DMS79 treated with DMSO at 0.1 percent for 48 hours (cell line): ENCODE data around the gene POLR3B.
A peak's percentile ranks its signal among the peaks of the same experiment; 100 is the strongest.
"Not testable (repeated sequence)": the region's sequence is repeated elsewhere in the genome, so short reads cannot be mapped to it uniquely, and the experiment has no call there.

Experiments used
- DNase-seq: peaks from one replicate; lab custom pipeline; 2025; lab: John Stamatoyannopoulos, UW

POLR3B gene

DNA sequence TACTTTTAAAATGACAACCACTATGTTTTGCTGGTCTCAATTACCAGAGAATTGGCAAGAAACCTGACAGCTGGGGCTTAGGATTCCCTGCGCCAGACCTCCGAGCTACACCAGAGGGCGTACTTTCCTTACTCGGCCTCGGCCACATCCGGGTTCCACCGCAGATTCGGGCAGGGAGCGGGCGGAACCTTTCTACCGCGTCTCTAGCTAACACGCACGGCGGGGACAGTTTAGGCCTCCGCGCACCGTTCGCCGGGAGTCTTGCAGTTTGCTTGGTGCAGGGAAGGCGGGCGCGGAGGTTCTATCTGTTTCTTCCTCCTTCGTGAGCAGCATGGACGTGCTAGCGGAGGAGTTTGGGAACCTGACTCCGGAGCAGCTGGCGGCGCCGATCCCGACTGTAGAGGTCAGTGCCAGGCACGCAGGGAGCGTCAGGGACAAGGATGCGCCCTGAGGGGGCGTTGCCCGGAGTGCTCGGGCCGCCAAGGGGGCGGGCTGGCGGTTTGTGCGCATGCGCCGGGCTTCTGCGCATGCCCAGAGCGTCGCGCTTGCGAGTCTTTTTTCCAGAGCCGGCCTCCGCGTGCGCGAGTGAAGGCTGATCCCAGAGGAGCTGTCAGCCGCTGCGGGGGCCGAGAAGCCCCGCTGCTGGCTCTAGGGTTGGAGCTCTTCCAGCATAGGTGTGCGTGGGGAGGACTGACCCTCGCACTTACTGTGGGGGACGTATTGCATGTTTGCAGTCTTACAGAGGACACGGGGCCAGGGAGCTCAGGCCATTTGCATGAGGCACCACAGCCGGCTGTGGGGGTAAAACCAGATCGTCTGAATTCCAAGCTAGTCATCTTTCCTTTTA lies at the start of gene POLR3B:
Gene POLR3B, plus strand, starts transcription at position 200 of the 847 bp plus-strand sequence. Its CDS starts 132 bp downstream, at position 332.
- DNase-seq = peak; percentile 96

DNA sequence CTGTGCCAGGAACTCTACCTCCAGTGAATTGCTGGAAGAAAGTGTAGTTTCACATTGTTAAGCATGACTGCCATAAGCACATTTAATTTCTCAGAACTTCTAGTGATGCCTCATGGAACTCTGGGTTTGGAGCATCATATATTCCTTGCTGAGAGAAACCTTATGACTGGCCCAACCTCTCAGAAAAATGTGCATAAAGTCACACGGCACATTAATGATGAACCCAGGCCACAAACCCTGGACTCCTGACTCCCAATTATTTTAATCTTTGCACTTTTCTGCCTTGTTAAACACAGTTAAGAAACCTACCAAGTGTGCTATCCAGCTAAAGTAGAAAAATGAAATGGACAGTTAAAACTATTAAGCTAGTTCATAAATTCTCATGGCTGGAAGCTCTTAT lies 49.4 kb upstream of the POLR3B start:
- DNase-seq = no peak

DNA sequence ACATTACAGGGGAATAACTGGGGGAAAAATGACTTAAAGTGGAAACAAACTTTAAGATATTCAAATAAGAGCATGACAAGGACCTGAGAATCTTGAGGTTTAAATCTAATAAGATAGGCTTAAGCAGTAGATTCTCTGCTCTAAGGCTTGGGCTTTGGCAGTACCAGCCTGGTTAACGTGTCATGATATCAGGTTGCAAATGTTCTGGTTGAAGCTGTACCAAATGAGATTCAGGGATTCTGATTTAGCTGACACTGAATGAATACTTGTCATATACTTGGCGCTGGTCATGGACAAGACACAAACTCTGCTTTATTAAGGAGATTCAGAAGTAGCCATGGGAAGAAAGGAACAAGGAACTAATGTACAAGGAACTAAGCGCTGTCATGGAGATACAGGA lies 48.9 kb upstream of the POLR3B start:
- no peak for DNase-seq

DNA sequence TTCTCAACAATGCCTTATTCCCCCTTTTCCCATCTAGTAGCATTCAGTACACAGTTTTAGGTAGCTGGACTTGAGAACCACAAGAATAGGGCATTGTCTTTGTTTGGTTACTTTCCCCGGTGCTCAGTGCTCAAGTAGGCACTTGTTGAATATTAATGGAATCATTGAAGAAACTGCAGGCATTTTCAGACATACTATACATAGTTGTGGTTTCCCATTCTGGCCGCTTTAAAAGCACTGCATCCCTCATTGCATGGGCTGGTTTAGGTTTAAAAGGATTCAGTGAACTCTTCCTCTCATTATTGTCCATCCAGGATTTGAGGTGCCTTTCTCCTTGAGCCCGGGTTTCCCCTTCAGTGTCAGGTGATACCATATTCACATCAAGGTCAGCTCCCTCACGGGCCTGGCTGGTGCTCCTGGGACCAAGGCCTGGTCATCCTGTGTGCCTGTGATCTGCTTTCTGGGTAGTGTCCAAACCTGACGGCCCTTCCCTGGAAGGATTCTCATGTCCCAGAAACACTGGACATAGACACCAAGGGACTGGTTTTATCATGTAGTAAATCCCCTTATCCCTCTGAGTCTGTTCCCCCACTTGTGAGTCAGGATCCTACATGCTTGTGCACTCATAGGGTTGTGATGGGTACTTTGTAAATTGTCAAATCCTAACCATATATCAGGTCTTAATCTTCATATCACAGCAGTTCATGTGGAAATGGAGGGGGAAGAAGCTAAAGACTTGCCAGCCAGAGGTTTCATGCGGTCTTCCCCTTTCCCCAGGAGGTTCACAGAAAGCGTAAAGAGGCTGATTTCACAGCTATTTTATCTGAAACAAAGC lies 47.7 kb upstream of the POLR3B start:
- peak; percentile 66 for DNase-seq

DNA sequence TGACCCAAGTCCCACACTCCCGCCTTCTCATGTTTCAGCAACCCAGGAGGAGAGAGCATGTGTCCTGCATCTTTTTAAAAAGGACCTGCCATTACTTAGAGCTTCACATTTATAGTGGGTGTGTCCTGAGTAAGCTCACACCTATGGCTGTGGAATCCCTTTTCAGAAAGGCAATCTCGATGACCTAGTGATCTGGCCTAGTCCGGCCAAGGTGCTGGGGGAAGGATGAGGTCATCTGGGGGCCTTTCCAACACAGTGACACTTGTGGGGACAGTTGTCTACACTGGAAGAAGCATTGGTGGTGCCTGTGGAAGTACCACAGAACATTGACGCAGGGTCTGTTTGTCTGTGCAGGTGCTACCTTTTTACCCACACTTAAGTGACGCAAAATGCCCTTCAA lies 46.9 kb upstream of the POLR3B start:
- DNase-seq = no peak

DNA sequence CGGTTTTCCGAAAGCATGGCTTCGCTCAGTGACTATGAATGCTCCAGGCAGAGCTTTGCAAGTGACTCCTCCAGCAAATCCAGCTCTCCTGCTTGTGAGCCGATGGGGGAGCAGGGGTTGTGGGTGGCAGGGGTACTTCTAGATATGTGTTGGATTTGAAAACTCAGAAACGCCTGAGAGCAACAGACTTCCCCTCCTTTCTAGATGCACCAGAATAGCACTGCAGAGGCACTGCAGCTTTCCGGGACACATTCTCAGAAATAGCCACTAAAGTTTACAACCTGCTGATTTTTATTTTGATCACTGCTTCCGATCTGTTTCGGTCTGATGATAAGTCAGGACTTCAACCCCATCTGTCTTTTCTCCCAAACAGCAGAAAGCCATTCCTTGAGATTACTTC lies 46.4 kb upstream of the POLR3B start:
- no peak for DNase-seq

DNA sequence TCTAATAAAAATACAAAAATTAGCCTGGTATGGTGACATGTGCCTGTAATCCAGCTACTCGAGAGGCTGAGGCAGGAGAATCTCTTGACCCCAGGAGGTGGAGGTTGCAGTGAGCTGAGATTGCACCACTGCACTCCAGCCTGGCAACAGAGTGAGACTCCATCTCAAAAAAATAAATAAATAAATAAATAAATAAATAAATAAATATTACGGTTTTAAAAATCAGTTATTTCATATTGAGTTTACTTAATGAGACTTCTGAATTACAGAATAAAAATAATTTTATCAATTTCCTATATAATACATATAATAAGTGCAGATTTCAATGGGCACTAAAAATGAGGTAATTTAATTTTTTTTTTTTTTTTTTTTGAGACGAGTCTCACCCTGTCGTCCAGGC lies 44.1 kb upstream of the POLR3B start:
- DNase-seq = not testable (repeated sequence)

DNA sequence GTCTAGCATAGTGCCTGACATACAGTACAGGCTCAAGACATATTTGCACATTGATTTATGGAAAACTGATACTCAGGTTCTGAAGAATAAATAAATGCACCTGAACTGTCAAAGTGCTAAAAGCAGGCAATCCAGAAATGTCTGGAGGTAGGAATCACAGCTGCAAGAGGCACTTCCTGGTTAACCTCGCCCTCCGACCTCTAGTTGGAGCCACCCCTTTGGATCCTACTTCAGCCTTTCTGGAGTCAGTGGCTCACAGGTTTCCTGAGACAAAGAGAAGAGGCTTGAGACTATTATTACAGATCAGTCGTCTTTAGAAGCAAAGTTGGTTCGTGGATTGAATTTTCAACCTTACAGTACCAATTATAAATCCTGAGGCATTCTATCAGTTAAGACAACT lies 42.0 kb upstream of the POLR3B start:
- no peak for DNase-seq

DNA sequence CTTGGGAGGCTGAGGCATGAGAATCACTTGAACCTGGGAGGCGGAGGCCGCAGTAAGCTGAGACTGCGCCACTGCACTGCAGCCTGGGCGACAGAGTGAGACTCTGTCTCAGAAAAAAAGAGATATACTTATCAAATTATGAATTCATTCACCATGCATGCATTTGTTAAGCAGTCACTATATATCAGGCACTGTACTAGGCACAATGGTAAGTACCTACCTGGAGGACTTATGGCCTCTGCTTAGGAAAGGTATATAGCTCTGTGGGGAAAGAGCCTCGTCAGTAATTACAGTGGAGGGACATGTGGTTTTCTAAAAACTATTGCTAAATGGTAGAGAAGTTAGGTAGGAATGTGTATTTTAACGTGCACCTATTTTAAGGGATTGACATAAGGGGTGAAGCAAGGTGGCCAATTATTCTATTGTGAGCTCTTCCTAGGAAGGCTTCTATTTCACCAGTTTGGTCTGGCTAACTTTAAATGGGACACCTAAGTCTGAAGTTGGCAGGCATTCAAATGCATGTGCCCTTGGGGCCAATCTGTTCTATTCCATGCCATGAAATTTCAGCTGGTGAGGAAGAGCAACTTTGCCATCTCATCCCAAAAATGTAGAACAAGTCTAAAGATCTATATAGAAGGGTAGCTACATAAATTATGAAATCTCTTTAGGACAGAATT lies 40.0 kb upstream of the POLR3B start:
- DNase-seq = no peak

DNA sequence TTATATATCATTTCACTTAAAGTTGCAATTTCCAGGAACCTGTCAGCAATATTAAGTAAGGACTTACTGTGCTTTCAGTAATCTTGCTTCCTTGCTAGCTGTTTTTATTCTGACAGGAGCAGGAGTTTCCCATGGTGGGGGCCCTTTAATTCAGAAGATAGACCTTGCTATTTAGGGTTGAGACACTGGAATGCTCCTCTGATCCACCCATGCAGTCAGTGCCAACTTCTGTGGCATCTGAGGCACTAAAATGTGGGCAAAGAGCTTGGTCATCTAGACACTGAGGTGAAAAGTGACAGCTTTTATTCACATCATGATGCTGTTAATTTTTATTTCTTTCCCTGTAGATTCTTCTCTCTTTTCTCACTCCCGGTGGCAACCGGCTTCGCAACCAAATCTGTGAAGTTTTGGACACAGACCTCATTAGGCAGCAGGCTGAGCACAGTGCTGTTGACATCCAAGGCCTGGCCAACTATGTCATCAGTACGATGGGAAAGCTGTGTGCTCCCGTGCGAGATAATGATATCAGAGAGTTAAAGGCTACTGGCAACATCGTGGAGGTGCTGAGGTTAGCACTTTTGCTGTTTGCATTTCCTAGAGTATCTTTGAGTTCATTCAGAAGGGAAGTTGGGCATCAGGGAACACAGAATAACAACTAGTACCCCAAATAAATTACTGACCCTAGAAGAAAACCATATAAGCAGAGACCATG lies 36.3 kb upstream of the POLR3B start:
- no peak for DNase-seq

DNA sequence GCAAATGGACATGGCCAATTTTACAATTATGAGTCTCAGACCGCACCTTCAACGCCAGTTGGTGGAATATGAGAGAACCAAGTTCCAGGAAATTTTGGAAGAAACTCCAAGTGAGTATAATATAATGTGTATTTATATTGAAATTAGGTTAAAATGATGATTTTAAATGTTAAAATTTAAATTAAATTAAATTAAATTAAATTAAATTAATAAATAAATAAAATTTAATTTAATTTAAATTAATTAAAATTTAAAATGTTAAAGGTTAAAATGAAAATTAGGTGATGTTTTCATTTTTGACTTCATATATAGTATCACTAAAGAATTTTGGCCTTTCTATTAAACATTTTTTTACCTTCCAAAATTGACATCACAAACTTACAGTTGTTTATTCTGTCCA lies 34.0 kb upstream of the POLR3B start:
- no peak for DNase-seq

DNA sequence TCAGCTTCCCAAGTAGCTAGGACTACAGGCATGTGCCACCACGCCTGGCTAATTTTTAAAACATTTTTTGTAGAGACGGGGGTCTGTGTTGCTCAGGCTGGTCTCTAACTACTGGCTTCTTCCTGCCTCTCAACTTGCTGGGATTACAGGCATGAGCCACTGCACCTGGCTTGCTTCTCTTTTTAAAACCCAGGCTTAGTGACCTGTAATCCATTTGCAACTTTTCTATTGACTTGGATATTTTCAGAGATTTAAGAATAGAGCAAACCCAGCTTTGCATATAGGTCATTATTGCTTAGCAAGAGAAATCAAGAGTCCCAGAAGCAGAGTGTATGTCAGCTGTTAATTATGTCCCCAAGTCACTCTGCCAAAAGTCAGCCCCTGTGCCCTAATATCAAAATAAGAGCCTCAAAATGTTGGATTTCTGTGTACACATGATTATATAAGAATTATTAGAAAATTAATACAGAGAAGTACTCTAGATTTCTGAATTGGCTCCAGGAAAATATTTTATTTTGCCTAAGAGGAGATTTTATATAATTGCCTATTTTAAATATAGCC lies 30.2 kb upstream of the POLR3B start:
- no peak for DNase-seq

DNA sequence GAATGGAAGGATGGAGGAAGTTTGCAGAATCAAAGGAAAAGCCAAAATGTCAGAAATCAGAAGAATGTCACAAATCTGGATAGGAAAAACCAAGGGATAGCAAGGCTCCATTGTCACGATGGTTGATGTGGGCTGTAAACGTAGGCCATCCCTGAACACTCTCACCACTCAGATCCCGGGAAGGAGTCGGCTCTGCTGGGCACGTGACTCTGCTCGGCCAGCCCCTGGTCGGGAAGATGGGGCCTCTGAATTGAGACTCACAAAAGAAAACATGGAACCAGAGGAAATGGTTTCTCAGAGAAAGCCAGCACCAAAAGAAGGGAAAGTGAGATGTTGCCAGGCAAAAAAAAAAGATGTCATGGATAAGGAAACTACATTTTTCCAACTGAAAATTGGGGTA lies 28.8 kb upstream of the POLR3B start:
- no peak for DNase-seq

DNA sequence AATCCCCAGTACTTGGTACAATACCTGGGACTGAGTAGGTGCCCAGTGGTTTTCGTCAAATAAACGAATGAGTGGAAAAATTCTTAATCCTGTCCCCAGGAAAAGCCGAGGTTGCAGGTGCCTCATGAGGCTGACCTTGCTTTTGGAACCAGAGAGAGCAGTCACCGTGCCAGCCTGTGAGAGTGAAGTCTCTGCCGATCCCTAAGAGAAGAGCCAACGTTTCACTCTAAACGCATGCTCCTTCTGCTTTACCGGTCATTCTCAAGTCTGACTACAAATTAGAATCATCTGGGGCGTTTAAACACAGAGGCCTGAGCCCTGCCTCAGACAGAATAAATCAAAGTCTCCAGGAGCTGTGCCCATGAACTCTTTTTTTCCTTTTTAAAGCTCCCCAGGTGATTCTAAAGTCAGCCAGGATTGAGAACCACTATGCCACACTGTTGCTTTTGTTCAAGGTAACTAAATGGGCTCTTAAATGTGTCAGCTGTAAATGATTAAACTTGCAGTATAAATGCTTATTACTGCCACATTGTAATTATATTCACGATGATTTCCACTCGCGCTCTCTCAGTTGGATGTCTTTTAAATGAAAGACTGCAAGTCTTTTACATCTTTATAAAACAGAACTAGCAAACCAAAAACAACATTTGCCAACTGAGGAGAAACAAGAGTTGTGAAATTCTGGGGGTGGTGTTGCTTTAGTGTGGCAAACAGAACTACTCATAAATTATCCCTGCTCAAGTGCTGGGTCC lies 28.1 kb upstream of the POLR3B start:
- no peak for DNase-seq

DNA sequence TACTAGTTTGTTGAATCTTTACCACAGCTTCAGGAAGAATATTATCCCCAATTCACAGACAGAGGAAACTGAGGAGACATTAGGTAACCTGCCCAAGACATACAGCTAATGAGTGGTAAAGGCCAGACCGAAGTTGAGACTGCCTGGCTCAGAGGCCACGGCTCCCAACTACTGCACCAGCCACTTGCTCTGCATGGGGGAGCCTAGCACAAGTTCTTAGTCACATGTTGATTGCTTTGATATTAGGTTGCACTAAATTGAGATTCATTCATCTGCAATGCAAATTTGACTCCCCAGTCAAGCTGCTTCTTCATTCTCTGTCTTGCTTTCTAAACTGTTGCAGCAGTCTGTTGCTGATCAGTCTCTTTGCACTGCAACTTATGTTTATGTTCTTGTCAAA lies 25.9 kb upstream of the POLR3B start:
- no peak for DNase-seq

DNA sequence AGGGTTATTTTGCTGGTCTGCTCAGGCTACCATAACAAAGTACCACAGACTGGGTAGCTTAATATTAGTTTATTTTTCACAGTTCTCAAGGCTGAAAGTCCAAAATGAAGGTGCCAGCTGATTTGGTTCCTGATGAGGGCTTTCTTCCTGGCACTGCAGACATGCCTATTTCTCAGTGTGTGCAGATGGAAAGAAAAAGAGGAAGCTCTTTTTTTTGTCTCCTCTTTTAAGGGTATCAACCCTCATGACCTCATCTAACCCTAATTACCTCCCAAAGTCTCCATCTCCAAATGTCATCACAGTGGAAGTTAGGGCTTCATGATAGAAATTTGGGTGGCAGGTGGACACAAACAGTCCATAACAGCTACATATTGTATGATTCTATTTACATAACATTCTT lies 25.0 kb upstream of the POLR3B start:
- DNase-seq = no peak

DNA sequence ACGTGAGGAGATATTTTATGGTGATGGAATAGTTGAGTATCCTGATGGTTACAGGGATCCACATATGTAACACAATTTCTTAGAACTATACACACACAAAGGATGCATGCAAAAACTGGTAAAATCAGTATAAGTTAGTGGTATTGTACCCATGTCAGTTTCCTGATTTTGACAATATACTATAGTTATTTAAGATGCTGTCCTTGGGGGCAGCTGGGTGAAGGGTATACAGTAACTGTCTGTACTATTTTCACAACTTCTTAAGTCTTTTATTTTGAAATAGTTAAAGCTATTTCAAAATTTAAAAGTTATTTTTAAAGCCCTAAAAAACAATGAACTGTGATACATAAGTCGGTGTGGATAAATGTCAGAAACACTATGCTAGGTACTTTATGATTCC lies 24.5 kb upstream of the POLR3B start:
- DNase-seq = no peak

DNA sequence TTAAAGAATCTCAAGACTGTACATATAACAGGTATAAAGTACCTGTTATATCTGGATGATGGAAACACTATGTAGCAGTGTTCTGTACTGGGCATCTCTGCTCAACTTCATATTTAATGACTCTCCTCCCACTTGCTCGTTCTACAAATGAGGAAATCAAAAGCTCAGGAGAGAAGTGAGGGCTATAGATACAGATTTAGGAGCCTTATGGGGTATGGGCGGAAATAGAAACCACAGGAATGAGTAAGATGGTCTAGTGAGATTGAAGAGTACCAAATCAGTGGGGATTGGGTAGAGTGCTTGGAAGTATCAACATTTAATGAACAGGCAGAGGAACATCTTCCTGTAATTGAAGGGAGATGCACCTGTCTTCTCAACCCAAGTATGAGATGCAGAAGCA lies 23.8 kb upstream of the POLR3B start:
- DNase-seq = no peak

DNA sequence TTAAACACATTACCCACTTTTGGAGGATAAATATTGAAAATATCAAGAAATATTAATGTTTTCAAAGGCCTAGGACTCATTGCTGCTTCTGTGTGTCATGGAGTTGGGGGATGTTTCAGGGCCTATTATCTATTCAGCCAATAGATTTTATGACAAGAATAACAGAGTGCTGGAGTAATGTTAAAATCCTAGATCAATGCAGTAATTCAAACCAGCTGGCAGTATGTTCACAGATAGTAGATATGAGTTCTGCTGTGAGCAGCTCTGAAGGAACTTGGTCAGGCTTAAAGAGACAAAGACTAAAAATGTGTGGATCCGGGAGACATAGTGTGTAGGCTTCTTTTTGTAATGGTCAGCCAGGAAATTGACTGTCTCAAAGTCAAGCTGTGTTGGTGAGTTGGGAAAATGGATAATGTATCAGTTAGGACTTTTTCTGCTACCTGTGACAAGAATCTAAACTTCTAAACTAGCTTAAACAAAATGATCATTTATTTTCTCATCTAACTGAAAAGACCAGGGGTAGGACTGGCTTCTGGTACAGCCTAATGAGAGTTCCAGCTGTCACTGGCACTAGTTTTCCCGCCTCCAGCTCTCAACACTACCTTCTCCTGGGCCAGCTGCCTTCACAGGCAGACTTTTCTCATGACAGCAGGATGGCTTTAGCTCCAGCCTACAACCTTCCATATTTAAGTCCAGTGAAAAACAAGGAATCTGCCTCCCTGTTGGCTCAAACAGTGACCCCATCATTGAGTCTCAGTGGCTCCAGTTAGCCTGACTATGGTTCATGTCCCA lies 16.3 kb upstream of the POLR3B start:
- no peak for DNase-seq
